GM23338 (cell line): Measurements from ENCODE around the gene COBLL1. TPM values are rescaled to one million over a fixed set of nuclear protein-coding genes. Genes with fewer than 3 reads are reported as not detected.

Source experiments
- CREB1 ChIP-seq: fragments of 250-450 bp; sonication (Bioruptor Pico); IDR thresholded peaks from 2 replicates; pipeline ENCODE4 v1.5.0; 2020; ENCODE audit warnings: low read depth, mild to moderate bottlenecking, moderate library complexity
- JUNB ChIP-seq: IDR thresholded peaks from one replicate; pipeline ENCODE4 v1.6.1; 2016; ENCODE audit warnings: antibody characterized with exemption; ENCODE audit not compliant: unreplicated experiment
- NANOG ChIP-seq: IDR thresholded peaks from 2 replicates; pipeline ENCODE4 v1.6.1; 2016; ENCODE audit warnings: antibody characterized with exemption, borderline replicate concordance
- POLR2AphosphoS5 ChIP-seq: IDR thresholded peaks from 2 replicates; pipeline ENCODE4 v1.6.1; 2016; ENCODE audit warnings: antibody characterized with exemption, low read depth
- REST ChIP-seq: IDR thresholded peaks from one replicate; pipeline ENCODE4 v1.6.1; 2018; ENCODE audit warnings: antibody characterized with exemption; ENCODE audit not compliant: unreplicated experiment
- ZNF462 ChIP-seq: fragments of 250-450 bp; sonication (Bioruptor Pico); IDR thresholded peaks from 2 replicates; pipeline ENCODE4 v1.5.0; 2020; ENCODE audit warnings: mild to moderate bottlenecking, moderate library complexity
- polyA plus RNA-seq: library from polyadenylated mRNA; unstranded; fragments of >200 nt; fragmentation: Nextera tagmentation; extraction: Ambion mirVana; gene quantifications from 2 replicates; pipeline ENCODE4 v1.2.1, GENCODE V29; 2016
- total RNA-seq: library from RNA; depleted of rRNA; stranded (reverse); fragments of >200 nt; shearing (Covaris generic); gene quantifications from 2 replicates; pipeline ENCODE4 v1.2.3, GENCODE V29; 2014

The COBLL1 gene
- total and polyA plus RNA-seq, 2 experiments from 2014 or later = 2.9 to 7.4 TPM

- TF ChIP-seq ZNF462 (CRISPR knock-in tag) (no peak), JUNB (no peak), POLR2AphosphoS5 (no peak), CREB1 (CRISPR knock-in tag) (no peak), REST (no peak), NANOG (no peak)
These were observed 27.2 kb upstream of the COBLL1 start (continued) for GRCh38 chr2:164868563-164869419.
